GM12891 (cell line): ENCODE measurements around the gene GMDS.

Source experiments
- POLR2A ChIP-seq: IDR thresholded peaks from 2 replicates; pipeline ENCODE4 v1.6.1; 2011; ENCODE audit warnings: low read depth, low read length, control low read depth
- POLR2AphosphoS5 ChIP-seq: IDR thresholded peaks from 2 replicates; pipeline ENCODE4 v1.6.1; 2011; ENCODE audit warnings: low read depth, low read length, control low read depth
- POU2F2 ChIP-seq: IDR thresholded peaks from 2 replicates; pipeline ENCODE4 v1.6.1; 2011; ENCODE audit warnings: low read depth, mild to moderate bottlenecking, control low read depth, low read length, moderate library complexity
- SPI1 ChIP-seq: IDR thresholded peaks from 2 replicates; pipeline ENCODE4 v1.6.1; 2011; ENCODE audit warnings: low read depth, low read length, control low read depth
- TAF1 ChIP-seq: IDR thresholded peaks from 2 replicates; pipeline ENCODE4 v1.6.1; 2011; ENCODE audit warnings: low read depth, low read length, control low read depth

GRCh38 chr6:1635305-1636010, 609.9 kb downstream of the GMDS start:
- no peak for TF ChIP-seq TAF1
- TF ChIP-seq POLR2AphosphoS5 = no peak
- TF ChIP-seq POLR2A = no peak
- TF ChIP-seq SPI1 = no peak
- TF ChIP-seq POU2F2 = no peak
